GM10248 (cell line): ENCODE data around the gene ASB15.

Experiments used
- CTCF ChIA-PET: fragments of 300-600 bp; sonication (Branson Sonifier 250); formaldehyde crosslinking; extraction: SDS; loops from one replicate; lab custom pipeline; 2021; ENCODE audit warnings: antibody characterized with exemption; lab: Yijun Ruan, JAX
- POLR2A ChIA-PET: fragments of 350-650 bp; sonication (Branson Sonifier 250); formaldehyde crosslinking; extraction: SDS; loops from one replicate; lab custom pipeline; 2020; ENCODE audit warnings: antibody characterized with exemption; lab: Yijun Ruan, JAX
- DNase-seq: peaks from one replicate; pipeline ENCODE4 v3.0.0; 2012; ENCODE audit errors: extremely low spot score
- TF ChIP-seq, protein P1 (sequence below): IDR thresholded peaks from 2 replicates; pipeline ENCODE4 v1.5.1; 2012; ENCODE audit warnings: mild to moderate bottlenecking, low read depth; ENCODE audit errors: extremely low read depth, missing control alignments, control extremely low read depth

ASB15 gene

DNA sequence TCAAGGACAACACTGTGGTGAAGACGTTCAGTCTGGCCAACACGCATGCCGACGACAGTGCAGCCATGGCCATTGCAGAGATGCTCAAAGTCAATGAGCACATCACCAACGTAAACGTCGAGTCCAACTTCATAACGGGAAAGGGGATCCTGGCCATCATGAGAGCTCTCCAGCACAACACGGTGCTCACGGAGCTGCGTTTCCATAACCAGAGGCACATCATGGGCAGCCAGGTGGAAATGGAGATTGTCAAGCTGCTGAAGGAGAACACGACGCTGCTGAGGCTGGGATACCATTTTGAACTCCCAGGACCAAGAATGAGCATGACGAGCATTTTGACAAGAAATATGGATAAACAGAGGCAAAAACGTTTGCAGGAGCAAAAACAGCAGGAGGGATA is 60.7 kb downstream of the ASB15 start:
- no peak for DNase-seq
- TF ChIP-seq, protein P1, sequence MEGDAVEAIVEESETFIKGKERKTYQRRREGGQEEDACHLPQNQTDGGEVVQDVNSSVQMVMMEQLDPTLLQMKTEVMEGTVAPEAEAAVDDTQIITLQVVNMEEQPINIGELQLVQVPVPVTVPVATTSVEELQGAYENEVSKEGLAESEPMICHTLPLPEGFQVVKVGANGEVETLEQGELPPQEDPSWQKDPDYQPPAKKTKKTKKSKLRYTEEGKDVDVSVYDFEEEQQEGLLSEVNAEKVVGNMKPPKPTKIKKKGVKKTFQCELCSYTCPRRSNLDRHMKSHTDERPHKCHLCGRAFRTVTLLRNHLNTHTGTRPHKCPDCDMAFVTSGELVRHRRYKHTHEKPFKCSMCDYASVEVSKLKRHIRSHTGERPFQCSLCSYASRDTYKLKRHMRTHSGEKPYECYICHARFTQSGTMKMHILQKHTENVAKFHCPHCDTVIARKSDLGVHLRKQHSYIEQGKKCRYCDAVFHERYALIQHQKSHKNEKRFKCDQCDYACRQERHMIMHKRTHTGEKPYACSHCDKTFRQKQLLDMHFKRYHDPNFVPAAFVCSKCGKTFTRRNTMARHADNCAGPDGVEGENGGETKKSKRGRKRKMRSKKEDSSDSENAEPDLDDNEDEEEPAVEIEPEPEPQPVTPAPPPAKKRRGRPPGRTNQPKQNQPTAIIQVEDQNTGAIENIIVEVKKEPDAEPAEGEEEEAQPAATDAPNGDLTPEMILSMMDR: no peak
- POLR2A ChIA-PET: no interaction called here
- CTCF ChIA-PET: interaction anchor here (1.0 to 1.5 kb wide), 3 partner anchors 14 to 203 kb away, joined by 3 to 6 read pairs (median 4); no protein-coding TSS in a partner anchor

DNA sequence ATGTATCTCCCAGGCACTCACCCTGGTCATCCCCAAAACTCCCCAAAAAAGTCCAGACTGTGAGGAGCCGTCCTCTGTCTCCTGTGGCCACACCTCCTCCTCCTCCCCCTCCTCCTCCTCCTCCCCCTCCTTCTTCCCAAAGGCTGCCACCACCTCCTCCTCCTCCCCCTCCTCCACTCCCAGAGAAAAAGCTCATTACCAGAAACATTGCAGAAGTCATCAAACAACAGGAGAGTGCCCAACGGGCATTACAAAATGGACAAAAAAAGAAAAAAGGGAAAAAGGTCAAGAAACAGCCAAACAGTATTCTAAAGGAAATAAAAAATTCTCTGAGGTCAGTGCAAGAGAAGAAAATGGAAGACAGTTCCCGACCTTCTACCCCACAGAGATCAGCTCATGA is 61.1 kb downstream of the ASB15 start:
- ChIA-PET POLR2A (no interaction called here), CTCF (interaction anchor here (1.0 to 1.5 kb wide), 3 partner anchors 14 to 202 kb away, joined by 3 to 6 read pairs (median 4); no protein-coding TSS in a partner anchor)
- no peak for DNase-seq
- TF ChIP-seq, protein P1: no peak

DNA sequence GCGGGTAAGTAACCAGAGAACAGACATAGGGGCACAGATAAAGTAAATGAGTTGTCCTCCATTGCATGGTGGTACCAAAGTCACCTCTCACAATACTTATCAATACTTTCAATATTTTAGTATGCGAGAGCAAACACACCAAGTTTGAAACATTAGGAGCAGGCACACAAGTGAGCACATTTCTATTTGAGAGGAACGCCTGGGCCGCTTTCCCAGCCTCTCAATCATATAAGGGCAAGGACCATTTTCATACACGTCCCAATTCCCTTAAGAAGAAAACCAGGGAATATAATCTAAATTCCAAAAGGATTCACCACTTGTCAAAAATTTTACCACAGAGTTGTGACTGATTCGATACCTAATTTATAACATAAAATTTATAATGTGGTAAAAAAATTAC is 61.6 kb downstream of the ASB15 start:
- TF ChIP-seq, protein P1: no peak
- no peak for DNase-seq
- ChIA-PET CTCF (interaction anchor here (1.0 kb wide), 1 partner anchor 202 kb away, joined by 3 read pairs; no protein-coding TSS in a partner anchor), POLR2A (no interaction called here)

DNA sequence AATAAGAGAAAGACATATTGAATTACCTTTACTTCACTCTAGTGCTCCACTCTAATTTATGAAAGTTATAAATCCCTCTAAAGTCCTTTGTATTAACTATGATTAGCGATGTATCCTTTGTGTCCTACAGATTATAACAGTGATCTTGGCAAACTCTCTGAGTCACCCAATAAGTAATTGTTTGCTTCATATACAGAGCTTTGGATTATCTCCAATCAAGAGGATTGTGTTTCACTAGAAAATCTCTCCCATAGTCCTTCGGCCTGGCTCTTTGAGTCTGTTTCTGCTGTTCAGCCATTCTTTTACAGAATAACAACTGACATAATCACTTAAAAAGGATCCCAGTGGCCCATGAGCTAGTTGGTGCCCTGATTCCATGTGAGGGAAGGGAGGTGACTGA is 63.5 kb downstream of the ASB15 start:
- POLR2A ChIA-PET: no interaction called here
- TF ChIP-seq, protein P1: no peak
- no peak for DNase-seq
- CTCF ChIA-PET: interaction anchor here (1.2 kb wide), 2 partner anchors 9 to 36 kb away, joined by 3 to 5 read pairs; no protein-coding TSS in a partner anchor

DNA sequence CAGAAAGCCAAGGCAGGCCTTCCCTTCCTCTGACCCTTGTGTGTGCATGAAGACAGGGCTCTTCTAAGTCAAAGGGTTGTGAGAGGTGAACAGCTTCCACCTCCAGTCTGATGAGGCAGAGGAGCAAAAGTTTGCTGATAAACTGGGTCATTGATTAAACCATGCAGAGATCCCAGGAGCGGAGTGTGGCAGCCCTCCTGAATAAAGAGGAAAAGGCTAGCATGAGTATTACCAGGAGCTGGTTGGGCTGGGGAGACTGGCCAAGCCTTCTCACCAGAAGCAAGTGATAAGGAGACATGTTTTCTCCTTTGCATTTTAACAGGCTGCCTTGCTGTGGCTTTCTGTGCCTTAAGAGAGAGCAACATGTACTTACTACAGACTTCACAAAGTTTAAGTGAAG is 64.3 kb downstream of the ASB15 start:
- ChIA-PET POLR2A (no interaction called here), CTCF (interaction anchor here (0.8 to 1.4 kb wide), 3 partner anchors 9 to 198 kb away, joined by 3 read pairs; no protein-coding TSS in a partner anchor)
- TF ChIP-seq, protein P1: no peak
- DNase-seq: no peak

DNA sequence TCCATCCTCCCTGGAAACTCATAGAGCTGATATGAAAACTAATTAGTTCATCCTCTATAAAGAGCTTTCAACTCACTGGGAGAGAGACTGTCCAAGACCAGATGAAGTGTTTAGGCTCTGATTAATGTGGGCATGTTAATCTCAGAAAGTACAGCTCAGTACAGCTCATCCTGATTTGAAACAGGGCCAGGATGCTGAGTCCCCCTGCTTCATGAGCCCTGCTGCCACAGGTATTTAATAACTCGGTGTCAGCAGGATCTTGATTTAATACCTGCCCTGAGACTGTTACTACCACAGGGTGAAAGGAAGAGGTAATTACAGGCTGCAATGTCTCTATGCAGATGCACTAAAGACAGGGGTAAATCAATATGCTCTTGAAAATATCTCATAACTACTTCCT is 64.9 kb downstream of the ASB15 start:
- POLR2A ChIA-PET: no interaction called here
- CTCF ChIA-PET: interaction anchor here (0.8 to 1.4 kb wide), 4 partner anchors 10 to 198 kb away, joined by 3 read pairs; no protein-coding TSS in a partner anchor
- TF ChIP-seq, protein P1: no peak
- DNase-seq: no peak
